Measurements from ENCODE around the gene MYO1F.
A peak's percentile ranks its signal among the peaks of the same experiment; 100 is the strongest.
"Not testable (repeated sequence)": the region's sequence is repeated elsewhere in the genome, so short reads cannot be mapped to it uniquely, and the experiment has no call there.

The MYO1F gene

DNA sequence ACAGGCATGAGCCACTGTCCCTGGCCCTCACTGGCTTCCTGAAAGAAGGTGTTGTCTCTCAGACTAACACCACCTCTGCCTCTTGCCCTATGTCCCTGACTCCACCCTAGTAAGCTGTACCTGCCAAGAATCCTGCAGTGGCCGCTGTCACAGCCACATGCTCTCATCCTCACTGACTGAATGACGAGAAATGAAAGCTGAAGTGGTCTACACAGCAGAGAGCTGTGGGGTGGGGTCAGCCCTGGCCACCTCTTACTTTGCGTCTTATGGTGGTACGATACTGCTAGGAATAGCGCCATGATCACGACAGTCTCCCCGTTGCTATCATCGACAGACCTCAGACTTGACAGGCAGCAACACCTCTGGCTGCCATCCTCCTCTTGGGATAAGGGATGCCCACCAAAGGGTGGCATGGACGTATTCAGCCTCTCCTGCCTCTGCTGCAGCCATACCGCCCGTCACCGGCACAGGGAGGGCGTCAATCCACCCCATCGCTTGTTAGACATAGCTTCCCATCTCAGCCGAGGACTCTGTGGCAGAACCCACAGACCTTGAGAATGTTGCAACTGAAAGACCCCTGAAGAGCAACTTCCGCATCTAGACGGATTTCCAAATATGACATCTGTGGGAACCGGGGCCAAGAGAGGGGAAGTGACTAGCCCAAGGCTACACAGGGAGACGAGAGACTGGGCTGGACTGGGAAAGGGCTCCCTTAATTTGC is 809 bp downstream of the MYO1F start:
- peak overlapping the region; percentile 71 for H3K4me3 ChIP-seq (ENCODE audit: low read depth, low read length)
- TF ChIP-seq CTCF (IDR thresholded peaks at IDR 0.05; ENCODE audit: borderline replicate concordance, insufficient read depth, low read depth, low read length), result no peak

- no peak for TF ChIP-seq CTCF (IDR thresholded peaks at IDR 0.05; ENCODE audit: borderline replicate concordance, insufficient read depth, low read depth, low read length)
- H3K4me3 ChIP-seq (ENCODE audit: low read depth, low read length), result peak overlapping the region; percentile 71
Observed at GRCh38 chr19:8575467-8575997, 1.7 kb downstream of the MYO1F start.

- not testable (repeated sequence) for H3K4me3 ChIP-seq (ENCODE audit: low read depth, low read length)
Observed at GRCh38 chr19:8574619-8574922, 2.7 kb downstream of the MYO1F start.

DNA sequence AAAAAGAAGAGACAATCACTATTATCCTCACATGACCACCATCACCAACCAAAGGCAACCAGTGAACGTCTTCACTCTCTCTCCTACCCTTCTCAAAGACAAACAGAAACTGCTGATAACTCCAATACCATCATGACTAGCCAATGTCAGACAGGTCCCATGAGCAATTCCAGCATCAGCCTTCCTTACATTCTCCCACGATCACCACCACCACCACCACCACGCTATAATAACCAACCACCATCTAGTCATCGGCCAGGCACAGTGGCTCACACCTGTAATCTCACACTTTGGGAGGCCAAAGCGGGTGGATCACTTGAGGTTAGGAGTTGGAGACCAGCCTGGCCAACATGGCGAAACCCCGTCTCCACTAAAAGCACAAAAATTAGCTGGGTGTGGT is 3.9 kb downstream of the MYO1F start:
- H3K4me3 ChIP-seq (ENCODE audit: low read depth, low read length), result no peak overlapping the region
- no peak for TF ChIP-seq CTCF (IDR thresholded peaks at IDR 0.05; ENCODE audit: borderline replicate concordance, insufficient read depth, low read depth, low read length)

- H3K4me3 ChIP-seq (ENCODE audit: low read depth, low read length), result no peak overlapping the region
- TF ChIP-seq CTCF (IDR thresholded peaks at IDR 0.05; ENCODE audit: borderline replicate concordance, insufficient read depth, low read depth, low read length), result no peak
Observed at GRCh38 chr19:8571006-8571411, 6.2 kb downstream of the MYO1F start.

DNA sequence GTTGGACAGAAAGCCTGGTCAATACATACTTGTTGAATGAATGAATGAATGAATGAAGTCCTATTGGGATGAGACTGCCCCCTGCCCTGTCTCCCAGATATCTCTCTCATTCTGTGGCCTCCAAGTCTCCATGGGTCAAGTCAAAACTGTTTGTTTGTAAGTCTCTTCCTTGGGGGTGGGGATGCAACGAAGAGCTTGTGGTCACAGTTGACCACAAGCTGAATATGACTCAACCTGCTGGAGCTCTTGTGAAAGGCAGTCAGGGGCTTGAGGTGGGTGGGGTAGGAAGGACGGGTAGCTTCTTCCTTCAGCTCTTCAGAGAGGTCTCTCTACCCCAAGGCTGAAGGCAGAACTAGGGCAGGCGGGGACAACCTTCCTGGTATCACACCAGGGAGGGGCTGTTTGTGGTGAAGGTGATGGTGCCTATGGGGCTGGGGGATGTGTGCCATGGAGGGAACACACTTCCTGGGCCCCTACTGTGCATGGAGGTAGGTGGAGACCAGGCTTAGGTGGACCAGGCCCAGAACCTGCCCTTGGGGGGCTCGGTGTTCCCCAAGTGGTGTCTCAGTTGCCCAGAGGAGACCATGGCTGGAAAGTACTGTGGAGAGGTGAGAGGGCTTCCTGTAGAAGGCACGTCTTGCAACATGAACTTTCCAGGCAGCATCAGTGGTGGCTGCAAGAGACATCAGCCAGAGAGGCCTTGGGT is 8.0 kb downstream of the MYO1F start:
- no peak overlapping the region for H3K4me3 ChIP-seq (ENCODE audit: low read depth, low read length)
- no peak for TF ChIP-seq CTCF (IDR thresholded peaks at IDR 0.05; ENCODE audit: borderline replicate concordance, insufficient read depth, low read depth, low read length)

DNA sequence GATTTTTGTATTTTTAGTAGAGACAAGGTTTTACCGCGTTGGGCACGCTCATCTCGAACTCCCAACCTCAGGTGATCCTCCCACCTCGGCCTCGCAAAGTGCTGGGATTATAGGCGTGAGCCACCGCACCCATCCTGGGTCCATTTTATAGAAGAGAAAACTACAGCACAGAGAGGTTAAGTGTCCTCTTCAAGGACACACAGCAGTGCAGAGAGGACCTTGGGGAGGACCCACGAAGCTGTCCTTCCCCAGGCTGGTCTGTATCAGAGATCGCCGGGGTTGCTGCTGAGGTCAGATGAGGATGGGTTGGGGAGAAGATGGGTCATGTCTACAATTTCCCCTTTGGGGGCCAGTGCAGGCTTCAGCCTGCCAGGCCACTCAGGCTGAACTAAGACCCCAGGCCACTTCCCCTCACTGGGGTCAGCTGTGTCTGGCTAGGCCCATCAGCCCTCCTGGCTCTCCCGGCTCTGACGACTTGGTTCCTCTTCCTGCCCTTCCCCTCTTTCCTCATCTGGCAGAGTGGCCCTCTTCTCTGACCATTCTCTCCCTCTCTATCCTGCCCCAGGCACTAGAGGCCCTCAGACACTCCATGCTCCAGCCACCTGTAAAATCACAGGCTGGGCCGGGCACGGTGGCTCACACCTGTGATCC is 9.6 kb downstream of the MYO1F start:
- H3K4me3 ChIP-seq (ENCODE audit: low read depth, low read length), result no peak overlapping the region
- no peak for TF ChIP-seq CTCF (IDR thresholded peaks at IDR 0.05; ENCODE audit: borderline replicate concordance, insufficient read depth, low read depth, low read length)

Data from GM12875 (cell line).